GDM1 (cell line): ENCODE data around the gene NPAS1.

Experiments
- DNase-seq: peaks from one replicate; lab custom pipeline; 2025; lab: John Stamatoyannopoulos, UW

The NPAS1 gene

DNA sequence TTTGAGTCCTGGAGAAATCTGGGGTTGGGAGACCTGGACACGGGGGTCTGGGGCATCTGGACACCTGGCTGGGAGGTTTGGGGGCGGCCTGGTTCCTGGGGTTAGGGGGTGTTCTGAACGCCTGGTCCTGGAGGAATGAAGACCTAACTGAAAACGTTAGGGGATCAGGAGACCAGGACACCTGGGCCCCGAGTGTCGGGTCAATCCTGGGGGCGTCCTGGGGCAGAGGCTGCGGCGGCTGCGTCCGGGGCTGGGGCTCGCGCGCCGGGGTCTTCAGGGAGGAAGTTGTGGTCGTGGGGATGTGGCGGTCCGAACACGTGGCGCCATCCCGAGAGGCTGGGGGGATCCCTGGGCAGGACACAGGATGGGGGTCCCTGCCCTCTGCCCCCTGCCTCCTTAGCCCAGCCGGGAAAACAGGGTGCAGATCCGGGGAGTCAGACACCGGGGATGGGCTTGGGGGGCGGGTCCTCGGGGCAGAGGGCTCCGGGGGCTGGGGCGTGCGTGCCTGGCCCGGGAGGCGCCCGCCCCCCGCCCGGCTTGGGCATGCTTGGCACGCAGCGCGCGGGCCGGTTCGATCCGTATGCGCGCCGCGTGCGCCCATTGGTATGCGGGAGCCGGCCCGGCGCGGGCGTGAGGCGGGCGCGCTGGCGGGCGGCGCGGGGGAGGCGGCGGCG lies 632 bp downstream of the NPAS1 start:
- no peak for DNase-seq

- no peak for DNase-seq
Measured at GRCh38 chr19:47020992-47021496, 1.4 kb downstream of the NPAS1 start.

- no peak for DNase-seq
Measured at GRCh38 chr19:47021536-47022139, 2.0 kb downstream of the NPAS1 start.

DNA sequence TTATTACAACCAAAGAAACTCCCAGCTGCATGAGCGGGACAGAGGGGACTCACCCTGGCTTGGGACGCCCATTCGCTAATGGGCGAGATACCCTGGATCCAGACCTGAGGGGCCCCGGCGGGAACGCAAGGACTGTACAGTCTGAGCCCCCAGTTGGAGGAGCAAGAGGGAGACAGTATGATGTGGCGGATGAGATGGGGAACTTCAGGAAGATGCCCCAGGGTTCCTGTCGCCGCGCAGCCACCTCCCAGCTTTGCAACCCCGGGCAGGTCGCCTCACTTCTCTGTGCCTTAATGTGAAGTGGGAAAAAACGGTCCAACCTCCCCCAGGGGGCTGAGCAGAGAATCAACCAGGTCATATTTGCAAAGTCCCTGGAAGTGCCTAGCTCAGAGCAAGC lies 2.5 kb downstream of the NPAS1 start:
- DNase-seq = no peak

DNA sequence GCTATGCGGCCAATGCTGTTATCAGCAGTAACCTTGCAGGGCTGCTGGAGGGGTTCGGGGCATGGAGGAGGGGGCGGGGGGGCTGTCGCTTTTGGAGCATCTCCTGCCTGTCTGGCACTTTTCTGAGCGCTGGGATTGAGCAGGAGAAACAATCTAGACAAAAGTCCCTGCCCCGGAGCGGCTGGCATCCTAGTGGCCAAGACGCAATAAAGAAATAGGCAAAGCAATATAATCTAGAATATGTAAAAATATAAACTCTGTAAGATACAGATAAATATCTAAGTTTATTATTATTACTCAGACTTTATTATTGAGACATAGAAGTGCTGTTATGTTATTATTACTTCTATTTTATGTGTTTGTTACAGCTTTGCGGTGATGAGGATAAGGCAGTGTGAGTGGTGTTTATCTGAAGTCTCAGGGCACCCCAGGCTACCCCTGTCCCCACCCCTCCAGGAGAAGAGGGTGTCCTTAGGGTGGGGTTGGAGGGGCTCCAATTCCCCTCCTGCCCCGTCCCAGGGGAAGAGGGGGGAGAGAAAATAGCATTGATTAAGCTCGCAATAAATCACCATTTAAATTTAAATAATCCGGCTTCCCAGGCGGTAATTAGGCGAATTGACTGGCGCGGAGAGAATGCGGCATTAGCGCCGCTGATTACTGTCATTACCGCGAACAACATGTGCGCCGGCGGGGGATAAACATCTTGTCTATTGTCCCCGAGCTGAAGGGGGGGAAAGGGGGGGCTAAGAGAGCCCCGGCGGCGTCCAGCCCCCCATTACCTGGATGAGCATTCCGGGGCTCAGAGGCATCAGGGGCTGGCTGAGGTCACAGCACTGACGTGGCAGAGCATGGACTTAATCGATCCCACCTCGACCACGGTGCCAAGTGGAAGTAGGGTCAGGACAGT lies 3.2 kb downstream of the NPAS1 start:
- DNase-seq = no peak

DNA sequence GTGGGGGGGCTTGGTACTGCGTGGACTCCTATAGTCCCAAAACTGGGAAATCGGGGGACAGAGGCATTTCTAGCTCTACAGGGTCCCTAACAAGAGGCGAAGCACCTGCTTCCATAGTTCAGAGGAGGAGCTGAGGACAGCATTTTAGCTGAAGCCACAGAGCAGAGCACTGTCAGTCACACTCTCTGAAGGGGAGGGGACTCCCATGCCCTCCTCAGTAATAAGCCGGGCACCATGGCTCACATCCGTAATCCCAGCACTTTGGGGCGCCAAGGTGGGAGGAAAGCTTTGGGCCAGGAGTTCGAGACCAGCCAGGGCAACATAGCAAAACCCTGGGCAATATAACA lies 3.8 kb downstream of the NPAS1 start:
- DNase-seq = no peak

GRCh38 chr19:47024502-47024901 lies 4.9 kb downstream of the NPAS1 start:
- no peak for DNase-seq

GRCh38 chr19:47026156-47026555 lies 6.5 kb downstream of the NPAS1 start:
- no peak for DNase-seq

GRCh38 chr19:47026889-47027288 lies 7.3 kb downstream of the NPAS1 start:
- DNase-seq = no peak

GRCh38 chr19:47027586-47028088 lies 8.0 kb downstream of the NPAS1 start:
- DNase-seq = no peak

DNA sequence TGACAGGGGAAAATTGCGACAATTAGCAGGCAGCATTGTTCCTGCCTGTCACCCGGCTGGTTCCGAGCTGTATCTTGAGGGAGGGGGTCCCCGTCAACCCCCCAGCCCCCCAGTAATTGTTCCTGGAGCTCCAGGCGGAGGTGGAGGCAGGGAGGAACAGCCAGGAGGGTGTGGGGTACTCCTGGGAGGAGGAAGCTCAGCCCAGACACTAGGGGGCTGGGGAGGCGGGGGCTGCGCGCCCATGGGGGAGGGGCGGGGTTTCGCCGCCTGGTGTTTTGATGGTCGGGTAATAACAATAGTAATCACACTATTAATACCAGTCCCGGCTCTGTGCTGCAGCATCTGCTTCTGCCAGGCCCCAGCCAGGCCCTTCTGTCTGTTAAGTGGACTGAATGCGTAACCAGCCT lies 8.6 kb downstream of the NPAS1 start:
- DNase-seq = no peak

DNA sequence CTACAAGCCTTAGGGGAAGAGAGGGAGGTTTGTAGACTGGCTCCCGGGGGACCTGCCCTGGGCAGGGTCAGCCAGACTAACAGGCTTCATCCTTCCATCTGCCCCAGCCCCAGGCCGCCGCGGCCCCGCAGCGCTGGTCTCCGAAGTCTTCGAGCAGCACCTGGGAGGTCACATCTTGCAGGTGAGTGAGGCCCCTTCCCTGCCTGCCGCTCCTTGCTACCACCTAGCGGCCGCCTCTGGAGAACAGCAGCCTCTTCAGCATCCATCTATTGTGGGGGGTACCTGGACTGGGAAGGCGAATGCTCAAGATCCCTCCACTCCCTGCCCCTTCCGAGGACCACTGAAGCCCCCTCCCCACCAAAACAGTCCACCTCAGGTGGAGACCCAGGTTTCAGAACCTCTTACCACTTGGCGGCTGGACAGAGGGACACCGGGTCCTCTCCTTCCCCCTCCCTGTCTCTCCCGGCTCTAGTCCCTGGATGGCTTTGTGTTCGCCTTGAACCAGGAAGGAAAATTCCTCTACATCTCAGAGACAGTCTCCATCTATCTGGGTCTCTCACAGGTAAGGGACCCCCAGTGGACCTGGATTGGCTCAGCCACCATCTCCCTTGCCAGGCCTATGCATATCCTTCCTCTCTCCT lies 12.7 kb downstream of the NPAS1 start:
- no peak for DNase-seq

DNA sequence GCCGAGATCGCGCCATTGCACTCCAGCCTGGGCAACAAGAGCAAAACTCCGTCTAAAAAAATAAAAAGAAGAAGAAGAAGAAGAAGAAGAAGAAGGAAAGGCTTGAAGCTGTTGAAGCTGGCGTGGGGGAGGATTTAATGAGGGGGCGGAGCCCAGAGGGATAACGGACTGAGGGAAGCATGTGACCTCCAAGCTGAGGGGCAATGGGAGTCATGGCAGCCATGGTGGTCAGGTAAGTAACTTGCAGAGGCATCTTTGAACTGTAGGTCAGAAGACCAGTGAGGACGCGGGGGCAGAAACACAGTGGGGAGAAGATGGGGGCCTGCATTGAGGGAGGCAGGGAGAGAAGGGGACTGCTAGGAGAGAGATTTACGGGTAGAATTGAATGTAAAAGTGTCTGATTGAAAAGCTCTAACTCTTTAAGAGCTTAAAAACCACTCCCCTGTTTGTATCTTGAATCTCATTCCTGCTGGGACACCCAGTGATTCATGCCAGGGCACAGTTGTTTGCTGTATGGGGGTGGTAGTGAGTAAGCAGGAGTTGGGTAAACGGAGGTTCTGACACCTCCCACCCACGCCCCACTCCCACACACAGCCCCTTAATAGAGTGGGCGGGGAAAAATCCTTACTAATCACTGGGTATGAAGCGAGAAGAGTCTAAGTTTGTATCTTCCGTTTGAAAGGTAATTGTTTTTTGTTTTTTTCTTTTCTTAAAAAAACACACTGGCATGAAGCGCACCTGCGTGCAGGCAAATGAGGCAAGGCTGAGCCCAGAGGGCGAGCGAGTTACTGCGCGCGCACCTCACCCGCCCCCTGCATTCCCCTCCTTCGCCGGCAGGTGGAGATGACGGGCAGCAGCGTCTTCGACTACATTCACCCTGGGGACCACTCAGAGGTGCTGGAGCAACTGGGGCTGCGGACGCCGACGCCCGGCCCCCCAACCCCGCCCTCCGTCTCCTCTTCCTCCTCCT lies 15.8 kb downstream of the NPAS1 start:
- DNase-seq = peak; percentile 80

DNA sequence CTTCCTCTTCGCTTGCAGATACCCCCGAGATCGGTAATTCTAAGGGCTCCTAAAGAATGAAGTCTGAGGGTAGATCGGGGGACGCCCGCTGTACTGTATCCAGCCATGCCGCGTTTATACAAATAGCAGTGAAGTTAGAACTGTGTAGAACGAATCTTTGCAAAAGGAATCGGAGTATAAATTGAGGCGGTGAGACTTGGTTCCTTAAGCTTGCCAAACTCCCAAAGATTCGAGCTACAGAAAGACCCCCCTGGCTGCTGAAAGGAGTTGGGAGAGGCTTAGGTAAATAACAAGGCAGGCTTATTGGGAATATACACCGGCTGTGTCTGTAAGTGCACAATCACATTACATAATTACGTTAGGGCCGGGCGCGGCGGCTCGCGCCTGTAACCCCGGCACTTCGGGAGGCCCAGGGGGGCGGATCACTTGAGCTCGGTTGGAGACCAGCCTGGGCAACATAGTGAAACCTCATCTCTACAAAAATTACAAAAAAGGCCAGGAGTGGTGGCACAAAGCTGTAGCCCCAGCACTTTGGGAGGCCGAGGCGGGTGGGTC lies 16.5 kb downstream of the NPAS1 start:
- DNase-seq = no peak

GRCh38 chr19:47037766-47038165 lies 18.1 kb downstream of the NPAS1 start:
- no peak for DNase-seq

GRCh38 chr19:47039239-47039874 lies 19.7 kb downstream of the NPAS1 start:
- DNase-seq = no peak

DNA sequence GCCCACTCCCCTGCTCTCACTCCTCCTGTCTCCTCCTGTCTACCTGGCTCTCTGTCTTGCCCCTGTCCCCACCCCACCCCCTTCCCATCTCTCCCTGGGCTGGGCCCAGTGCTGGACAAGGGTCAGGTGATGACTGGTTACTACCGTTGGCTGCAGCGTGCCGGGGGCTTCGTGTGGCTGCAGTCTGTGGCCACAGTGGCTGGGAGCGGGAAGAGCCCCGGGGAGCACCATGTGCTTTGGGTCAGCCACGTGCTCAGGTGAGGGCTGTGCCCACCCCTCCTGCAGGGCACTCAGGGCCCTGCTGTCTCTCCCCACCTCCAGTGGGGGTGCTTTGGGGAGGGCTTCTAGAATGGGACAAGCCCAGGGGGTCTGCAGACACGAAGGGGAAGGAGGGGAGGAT lies 21.2 kb downstream of the NPAS1 start:
- no peak for DNase-seq

GRCh38 chr19:47044946-47045866 lies 25.6 kb downstream of the NPAS1 start:
- DNase-seq = no peak

GRCh38 chr19:47045867-47046470 lies 26.3 kb downstream of the NPAS1 start:
- no peak for DNase-seq
